Measurements from ENCODE around the gene RNASE1.

DNA sequence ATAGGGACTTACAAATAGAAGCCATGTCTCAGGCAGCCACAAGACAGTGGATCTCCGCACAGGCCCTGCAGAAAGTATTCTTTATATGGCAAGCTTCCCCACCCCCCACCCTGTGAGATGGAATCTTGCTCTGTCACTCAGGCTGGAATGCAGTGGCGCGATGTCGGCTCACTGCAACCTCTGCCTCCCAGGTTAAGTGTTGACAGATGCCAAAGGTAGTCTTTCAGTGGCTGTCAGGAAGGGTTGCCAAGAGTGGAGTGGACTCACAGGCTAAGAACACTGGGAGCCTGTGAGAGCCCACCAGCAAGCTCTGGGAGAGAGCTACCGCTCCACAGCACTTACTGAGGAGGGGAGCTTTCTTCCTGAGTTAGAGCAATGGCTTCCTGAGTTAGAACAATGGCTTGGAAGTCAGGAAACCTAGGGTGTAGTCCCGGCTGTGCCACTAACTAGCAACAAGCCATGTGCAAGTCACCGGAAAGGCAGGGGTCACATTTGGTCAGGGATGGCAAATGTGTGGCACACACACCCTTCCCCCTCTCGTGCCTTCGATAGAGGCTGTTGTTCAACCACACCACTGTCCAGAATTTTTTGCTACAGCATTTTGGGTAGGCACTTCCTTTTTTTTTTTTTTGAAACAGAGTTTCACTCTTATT lies 2.6 kb downstream of the RNASE1 start:
- TF ChIP-seq FOXA1 (IDR thresholded peaks at IDR 0.05) (no peak), ZNF384 (IDR thresholded peaks at IDR 0.05) (no peak), NFRKB (IDR thresholded peaks at IDR 0.05) (no peak), L3MBTL2 (conservative IDR thresholded peaks at IDR 0.05) (no peak)

All from HEK293T (cell line).